ENCODE data around the gene PITPNM2. TPM values are rescaled to one million over a fixed set of nuclear protein-coding genes. Genes with fewer than 3 reads are reported as not detected.
A peak's percentile ranks its signal among the peaks of the same experiment; 100 is the strongest.

PITPNM2 gene
- total RNA-seq, 1 donor from 2014 or later, result 0.56 TPM

DNA sequence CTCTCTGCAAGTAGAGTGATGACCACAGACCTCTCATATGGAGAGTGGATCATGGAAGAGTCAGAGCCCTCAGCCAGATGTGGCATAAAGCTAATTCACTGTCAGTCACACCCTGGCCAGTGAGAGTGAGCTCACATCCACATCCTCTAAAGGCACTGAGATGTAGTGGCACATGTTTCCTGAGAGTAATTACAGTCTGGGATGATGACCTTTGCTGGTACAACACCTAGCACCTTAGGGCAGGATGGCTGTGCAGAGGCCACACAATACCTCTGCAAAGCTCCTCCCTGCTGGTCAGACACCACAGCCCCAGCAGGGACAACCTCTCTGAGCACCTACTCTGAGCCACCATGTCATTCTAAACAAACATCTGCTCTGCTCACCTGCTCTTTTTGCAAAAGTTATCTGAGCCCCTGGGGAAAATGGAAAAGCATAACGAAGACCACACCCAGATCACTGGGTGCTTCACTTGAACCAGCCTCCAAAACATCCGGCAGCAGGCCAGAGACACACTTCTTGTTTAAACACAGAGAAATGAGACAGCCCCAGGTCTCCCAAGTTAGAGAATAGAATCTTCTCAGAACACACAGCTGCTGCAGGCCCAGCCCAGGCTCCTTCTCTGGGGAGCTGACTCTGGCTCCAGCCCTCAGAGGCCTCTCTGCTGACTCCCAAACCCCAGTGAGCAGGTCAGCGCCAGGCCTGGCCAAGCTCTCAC is 30.3 kb downstream of the PITPNM2 start:
- H3K4me2 ChIP-seq, result no peak overlapping the region
- peaks cover 29% of the 10 kb centered on the region for H3K27me3 ChIP-seq
- no peaks in the 10 kb centered on the region for H3K9me3 ChIP-seq (ENCODE audit: low read depth)
- TF ChIP-seq, protein P1, sequence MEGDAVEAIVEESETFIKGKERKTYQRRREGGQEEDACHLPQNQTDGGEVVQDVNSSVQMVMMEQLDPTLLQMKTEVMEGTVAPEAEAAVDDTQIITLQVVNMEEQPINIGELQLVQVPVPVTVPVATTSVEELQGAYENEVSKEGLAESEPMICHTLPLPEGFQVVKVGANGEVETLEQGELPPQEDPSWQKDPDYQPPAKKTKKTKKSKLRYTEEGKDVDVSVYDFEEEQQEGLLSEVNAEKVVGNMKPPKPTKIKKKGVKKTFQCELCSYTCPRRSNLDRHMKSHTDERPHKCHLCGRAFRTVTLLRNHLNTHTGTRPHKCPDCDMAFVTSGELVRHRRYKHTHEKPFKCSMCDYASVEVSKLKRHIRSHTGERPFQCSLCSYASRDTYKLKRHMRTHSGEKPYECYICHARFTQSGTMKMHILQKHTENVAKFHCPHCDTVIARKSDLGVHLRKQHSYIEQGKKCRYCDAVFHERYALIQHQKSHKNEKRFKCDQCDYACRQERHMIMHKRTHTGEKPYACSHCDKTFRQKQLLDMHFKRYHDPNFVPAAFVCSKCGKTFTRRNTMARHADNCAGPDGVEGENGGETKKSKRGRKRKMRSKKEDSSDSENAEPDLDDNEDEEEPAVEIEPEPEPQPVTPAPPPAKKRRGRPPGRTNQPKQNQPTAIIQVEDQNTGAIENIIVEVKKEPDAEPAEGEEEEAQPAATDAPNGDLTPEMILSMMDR (IDR thresholded peaks at IDR 0.05), result no peak
- no peak for TF ChIP-seq EZH2 (IDR thresholded peaks at IDR 0.05)
- no peak for TF ChIP-seq EZH2phosphoT487 (IDR thresholded peaks at IDR 0.05)
- H3K27ac ChIP-seq, result no peak overlapping the region
- H3F3A ChIP-seq (ENCODE audit: low read depth), result peaks cover 23% of the 10 kb centered on the region
- H3K4me1 ChIP-seq, result no peaks in the 10 kb centered on the region
- Mint-ChIP-seq H3K4me1 (peaks cover 10% of the 10 kb centered on the region), H3K27me3 (ENCODE audit: insufficient read depth, low read depth) (peaks cover 4% of the 10 kb centered on the region), H3K36me3 (no peaks in the 10 kb centered on the region), H3K27ac (no peak overlapping the region), H3K4me3 (no peak overlapping the region), H3K9me3 (no peaks in the 10 kb centered on the region)
- H3K36me3 ChIP-seq, result no peaks in the 10 kb centered on the region
- H3K4me3 ChIP-seq, result no peak overlapping the region
- H3K79me2 ChIP-seq (ENCODE audit: low read depth), result no peaks in the 10 kb centered on the region
- no peaks in the 10 kb centered on the region for H4K20me1 ChIP-seq (ENCODE audit: low read depth)
- no peak overlapping the region for H2AFZ ChIP-seq (replicated peaks)
- no peak overlapping the region for H3K9ac ChIP-seq
- no peak for DNase-seq (ENCODE audit: low spot score)

DNA sequence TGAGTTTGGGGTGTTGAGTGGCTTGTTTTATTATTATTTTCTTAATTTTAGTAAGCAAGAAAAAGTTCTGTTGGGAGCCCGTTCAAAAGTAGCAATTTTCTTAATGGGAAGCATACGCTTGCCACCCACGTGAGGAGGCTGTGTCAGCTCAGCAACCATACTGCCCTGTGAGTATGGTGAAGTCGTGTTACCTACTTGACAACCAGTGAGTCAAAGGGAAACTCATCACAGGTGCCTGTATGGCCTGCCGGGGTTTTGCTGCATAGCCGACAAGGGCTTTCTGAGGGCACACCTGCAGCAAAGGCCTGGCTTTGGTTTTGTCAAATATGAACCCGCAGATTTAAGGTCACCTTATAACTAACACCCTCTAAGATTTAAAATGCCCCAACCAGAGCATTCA is 31.1 kb downstream of the PITPNM2 start:
- H3K27me3 Mint-ChIP-seq (ENCODE audit: insufficient read depth, low read depth), result peaks cover 4% of the 10 kb centered on the region

DNA sequence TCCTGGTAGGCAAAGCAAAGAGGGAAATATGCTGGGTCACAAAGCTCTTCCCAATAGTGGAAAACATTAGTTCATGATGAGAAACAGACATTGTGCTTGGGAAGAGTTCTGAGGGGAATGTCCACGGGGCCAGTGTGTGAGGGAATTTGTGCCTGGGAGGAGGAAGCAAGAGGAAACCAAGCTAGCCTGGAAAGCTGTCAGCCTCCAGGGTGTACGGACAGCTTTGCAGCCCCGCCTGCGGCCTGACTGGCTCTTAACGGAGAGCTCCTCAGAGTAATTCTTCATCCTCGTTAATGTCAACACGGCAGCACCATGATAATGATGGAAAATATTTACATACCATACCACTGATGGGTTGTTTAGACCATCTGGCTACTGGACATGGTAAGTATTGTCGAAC is 32.4 kb downstream of the PITPNM2 start:
- Histone ChIP-seq H2AFZ (replicated peaks) (no peak overlapping the region), H4K20me1 (ENCODE audit: low read depth) (no peaks in the 10 kb centered on the region), H3K4me1 (no peaks in the 10 kb centered on the region), H3K27me3 (peaks cover 29% of the 10 kb centered on the region), H3K36me3 (no peaks in the 10 kb centered on the region), H3K4me2 (peak overlapping the region; percentile 19), H3K9me3 (ENCODE audit: low read depth) (no peaks in the 10 kb centered on the region), H3K79me2 (ENCODE audit: low read depth) (no peaks in the 10 kb centered on the region), H3F3A (ENCODE audit: low read depth) (peaks cover 23% of the 10 kb centered on the region), H3K4me3 (no peak overlapping the region), H3K27ac (no peak overlapping the region), H3K9ac (no peak overlapping the region)
- Mint-ChIP-seq H3K9me3 (no peaks in the 10 kb centered on the region), H3K27me3 (ENCODE audit: insufficient read depth, low read depth) (peaks cover 4% of the 10 kb centered on the region), H3K4me3 (no peak overlapping the region), H3K27ac (no peak overlapping the region), H3K4me1 (peaks cover 19% of the 10 kb centered on the region), H3K36me3 (no peaks in the 10 kb centered on the region)
- TF ChIP-seq EZH2 (IDR thresholded peaks at IDR 0.05) (no peak), EZH2phosphoT487 (IDR thresholded peaks at IDR 0.05) (no peak)
- TF ChIP-seq, protein P1 (IDR thresholded peaks at IDR 0.05), result no peak
- no peak for DNase-seq (ENCODE audit: low spot score)

More for the DNA sequence above, 31.1 kb downstream of the PITPNM2 start:
- Histone ChIP-seq H3K79me2 (ENCODE audit: low read depth) (no peaks in the 10 kb centered on the region), H3K9ac (no peak overlapping the region), H4K20me1 (ENCODE audit: low read depth) (no peaks in the 10 kb centered on the region), H3K4me1 (no peaks in the 10 kb centered on the region), H3K4me3 (no peak overlapping the region), H3K9me3 (ENCODE audit: low read depth) (no peaks in the 10 kb centered on the region), H3K36me3 (no peaks in the 10 kb centered on the region), H3K27ac (no peak overlapping the region), H2AFZ (replicated peaks) (no peak overlapping the region), H3K27me3 (peaks cover 29% of the 10 kb centered on the region), H3K4me2 (no peak overlapping the region), H3F3A (ENCODE audit: low read depth) (peaks cover 23% of the 10 kb centered on the region)
- no peak overlapping the region for H3K27ac Mint-ChIP-seq
- no peak overlapping the region for H3K4me3 Mint-ChIP-seq
- H3K4me1 Mint-ChIP-seq, result peaks cover 16% of the 10 kb centered on the region
- DNase-seq (ENCODE audit: low spot score), result no peak
- TF ChIP-seq, protein P1 (IDR thresholded peaks at IDR 0.05), result no peak
- TF ChIP-seq EZH2 (IDR thresholded peaks at IDR 0.05) (no peak), EZH2phosphoT487 (IDR thresholded peaks at IDR 0.05) (no peak)
- no peaks in the 10 kb centered on the region for H3K36me3 Mint-ChIP-seq
- H3K9me3 Mint-ChIP-seq, result no peaks in the 10 kb centered on the region

All from neural progenitor cell (in vitro differentiated cells).